ENCODE data around the gene MRM3. TPM values are rescaled to one million over a fixed set of nuclear protein-coding genes. Genes with fewer than 3 reads are reported as not detected.
"Not testable (repeated sequence)": the region's sequence is repeated elsewhere in the genome, so short reads cannot be mapped to it uniquely, and the experiment has no call there.

MRM3 gene
- total RNA-seq, 1 experiment from 2014 or later = 17.5 TPM

GRCh38 chr17:789160-789840 lies 7.1 kb downstream of the MRM3 start:
- Histone ChIP-seq H2AFZ (ENCODE audit: low read length) (no peak overlapping the region), H3K4me3 (ENCODE audit: low read length) (no peak overlapping the region), H3K4me1 (ENCODE audit: low read length) (peaks cover 2% of the 10 kb centered on the region; the same call in 1 of the 2 replicates), H3K79me2 (ENCODE audit: low read length) (peaks cover 17% of the 10 kb centered on the region), H4K20me1 (ENCODE audit: insufficient read depth, low read depth, low read length) (no peaks in the 10 kb centered on the region), H3K36me3 (ENCODE audit: insufficient read depth, low read length) (peaks cover 23% of the 10 kb centered on the region), H3K27ac (ENCODE audit: low read length) (no peak overlapping the region), H3K9me3 (ENCODE audit: low read length) (no peaks in the 10 kb centered on the region), H3K9me2 (replicated peaks; ENCODE audit: insufficient read depth, low read length) (no peaks in the 10 kb centered on the region), H3K9ac (ENCODE audit: low read length) (no peak overlapping the region), H3K27me3 (ENCODE audit: low read length) (no peaks in the 10 kb centered on the region), H3K4me2 (ENCODE audit: low read depth, low read length, poor library complexity, severe bottlenecking) (no peak overlapping the region)
- DNase-seq = no peak

GRCh38 chr17:789931-790873 lies 8.0 kb downstream of the MRM3 start:
- not testable (repeated sequence) for H3K9ac ChIP-seq (ENCODE audit: low read length); H3K4me1 ChIP-seq (ENCODE audit: low read length); DNase-seq; H2AFZ ChIP-seq (ENCODE audit: low read length); H3K9me3 ChIP-seq (ENCODE audit: low read length); H3K27ac ChIP-seq (ENCODE audit: low read length); H3K27me3 ChIP-seq (ENCODE audit: low read length); H3K9me2 ChIP-seq (replicated peaks; ENCODE audit: insufficient read depth, low read length); H3K4me3 ChIP-seq (ENCODE audit: low read length); H3K4me2 ChIP-seq (ENCODE audit: low read depth, low read length, poor library complexity, severe bottlenecking); H4K20me1 ChIP-seq (ENCODE audit: insufficient read depth, low read depth, low read length); H3K79me2 ChIP-seq (ENCODE audit: low read length)
- peaks cover 15% of the 10 kb centered on the region for H3K36me3 ChIP-seq (ENCODE audit: insufficient read depth, low read length)

- H2AFZ ChIP-seq (ENCODE audit: low read length); H4K20me1 ChIP-seq (ENCODE audit: insufficient read depth, low read depth, low read length); H3K4me2 ChIP-seq (ENCODE audit: low read depth, low read length, poor library complexity, severe bottlenecking); H3K9me2 ChIP-seq (replicated peaks; ENCODE audit: insufficient read depth, low read length); H3K4me3 ChIP-seq (ENCODE audit: low read length); H3K9me3 ChIP-seq (ENCODE audit: low read length); H3K27me3 ChIP-seq (ENCODE audit: low read length); H3K4me1 ChIP-seq (ENCODE audit: low read length); H3K9ac ChIP-seq (ENCODE audit: low read length); DNase-seq; H3K79me2 ChIP-seq (ENCODE audit: low read length); H3K27ac ChIP-seq (ENCODE audit: low read length): not testable (repeated sequence)
- peaks cover 15% of the 10 kb centered on the region for H3K36me3 ChIP-seq (ENCODE audit: insufficient read depth, low read length)
Measured at GRCh38 chr17:790874-791247, 8.7 kb downstream of the MRM3 start.

GRCh38 chr17:791829-792228 lies 9.7 kb downstream of the MRM3 start:
- Histone ChIP-seq H3K27ac (ENCODE audit: low read length) (no peak overlapping the region), H3K36me3 (ENCODE audit: insufficient read depth, low read length) (peaks cover 15% of the 10 kb centered on the region), H3K79me2 (ENCODE audit: low read length) (no peaks in the 10 kb centered on the region), H3K9me3 (ENCODE audit: low read length) (no peaks in the 10 kb centered on the region), H3K4me1 (ENCODE audit: low read length) (no peaks in the 10 kb centered on the region), H3K4me2 (ENCODE audit: low read depth, low read length, poor library complexity, severe bottlenecking) (no peak overlapping the region), H3K9ac (ENCODE audit: low read length) (no peak overlapping the region), H3K27me3 (ENCODE audit: low read length) (no peaks in the 10 kb centered on the region), H2AFZ (ENCODE audit: low read length) (no peak overlapping the region), H4K20me1 (ENCODE audit: insufficient read depth, low read depth, low read length) (no peaks in the 10 kb centered on the region), H3K9me2 (replicated peaks; ENCODE audit: insufficient read depth, low read length) (no peaks in the 10 kb centered on the region), H3K4me3 (ENCODE audit: low read length) (no peak overlapping the region)
- DNase-seq = no peak

- Histone ChIP-seq H3K79me2 (ENCODE audit: low read length) (no peaks in the 10 kb centered on the region), H4K20me1 (ENCODE audit: insufficient read depth, low read depth, low read length) (no peaks in the 10 kb centered on the region), H3K9me3 (ENCODE audit: low read length) (no peaks in the 10 kb centered on the region), H3K4me3 (ENCODE audit: low read length) (no peak overlapping the region), H3K9me2 (replicated peaks; ENCODE audit: insufficient read depth, low read length) (no peaks in the 10 kb centered on the region), H3K9ac (ENCODE audit: low read length) (no peak overlapping the region), H3K27ac (ENCODE audit: low read length) (no peak overlapping the region), H3K4me2 (ENCODE audit: low read depth, low read length, poor library complexity, severe bottlenecking) (no peak overlapping the region), H3K27me3 (ENCODE audit: low read length) (no peaks in the 10 kb centered on the region), H2AFZ (ENCODE audit: low read length) (no peak overlapping the region), H3K36me3 (ENCODE audit: insufficient read depth, low read length) (peaks cover 15% of the 10 kb centered on the region), H3K4me1 (ENCODE audit: low read length) (no peaks in the 10 kb centered on the region)
- DNase-seq = no peak
Measured at GRCh38 chr17:792277-792676, 10.1 kb downstream of the MRM3 start.

- no peaks in the 10 kb centered on the region for H3K27me3 ChIP-seq (ENCODE audit: low read length)
- no peaks in the 10 kb centered on the region for H4K20me1 ChIP-seq (ENCODE audit: insufficient read depth, low read depth, low read length)
- no peaks in the 10 kb centered on the region for H3K79me2 ChIP-seq (ENCODE audit: low read length)
- no peak overlapping the region for H3K9ac ChIP-seq (ENCODE audit: low read length)
- no peak overlapping the region for H3K4me3 ChIP-seq (ENCODE audit: low read length)
- no peak overlapping the region for H3K4me2 ChIP-seq (ENCODE audit: low read depth, low read length, poor library complexity, severe bottlenecking)
- no peak overlapping the region for H3K27ac ChIP-seq (ENCODE audit: low read length)
- no peak overlapping the region for H2AFZ ChIP-seq (ENCODE audit: low read length)
- DNase-seq = no peak
- no peaks in the 10 kb centered on the region for H3K9me2 ChIP-seq (replicated peaks; ENCODE audit: insufficient read depth, low read length)
- peaks cover 4% of the 10 kb centered on the region for H3K36me3 ChIP-seq (ENCODE audit: insufficient read depth, low read length)
- no peaks in the 10 kb centered on the region for H3K9me3 ChIP-seq (ENCODE audit: low read length)
- no peaks in the 10 kb centered on the region for H3K4me1 ChIP-seq (ENCODE audit: low read length)
Measured at GRCh38 chr17:794876-795275, 12.7 kb downstream of the MRM3 start.

GRCh38 chr17:795276-795675 lies 13.1 kb downstream of the MRM3 start:
- Histone ChIP-seq H4K20me1 (ENCODE audit: insufficient read depth, low read depth, low read length) (no peaks in the 10 kb centered on the region), H3K9me2 (replicated peaks; ENCODE audit: insufficient read depth, low read length) (no peaks in the 10 kb centered on the region), H3K9me3 (ENCODE audit: low read length) (no peaks in the 10 kb centered on the region), H3K4me2 (ENCODE audit: low read depth, low read length, poor library complexity, severe bottlenecking) (no peak overlapping the region), H3K79me2 (ENCODE audit: low read length) (no peaks in the 10 kb centered on the region), H3K4me3 (ENCODE audit: low read length) (no peak overlapping the region), H3K9ac (ENCODE audit: low read length) (no peak overlapping the region), H2AFZ (ENCODE audit: low read length) (no peak overlapping the region), H3K36me3 (ENCODE audit: insufficient read depth, low read length) (peaks cover under 1% of the 10 kb centered on the region; the same call in 1 of the 2 replicates), H3K27me3 (ENCODE audit: low read length) (no peaks in the 10 kb centered on the region), H3K4me1 (ENCODE audit: low read length) (no peaks in the 10 kb centered on the region), H3K27ac (ENCODE audit: low read length) (no peak overlapping the region)
- no peak for DNase-seq

- Histone ChIP-seq H3K4me3 (ENCODE audit: low read length) (no peak overlapping the region), H3K27me3 (ENCODE audit: low read length) (no peaks in the 10 kb centered on the region), H3K36me3 (ENCODE audit: insufficient read depth, low read length) (no peaks in the 10 kb centered on the region), H3K9me3 (ENCODE audit: low read length) (no peaks in the 10 kb centered on the region), H4K20me1 (ENCODE audit: insufficient read depth, low read depth, low read length) (no peaks in the 10 kb centered on the region), H3K4me2 (ENCODE audit: low read depth, low read length, poor library complexity, severe bottlenecking) (no peak overlapping the region), H3K4me1 (ENCODE audit: low read length) (no peaks in the 10 kb centered on the region), H3K9ac (ENCODE audit: low read length) (no peak overlapping the region), H3K79me2 (ENCODE audit: low read length) (no peaks in the 10 kb centered on the region), H3K27ac (ENCODE audit: low read length) (no peak overlapping the region), H3K9me2 (replicated peaks; ENCODE audit: insufficient read depth, low read length) (no peaks in the 10 kb centered on the region), H2AFZ (ENCODE audit: low read length) (no peak overlapping the region)
- no peak for DNase-seq
Measured at GRCh38 chr17:795721-796120, 13.6 kb downstream of the MRM3 start.
